ENCODE results near the gene ZNF181. TPM values are rescaled to one million over a fixed set of nuclear protein-coding genes. Genes with fewer than 3 reads are reported as not detected.

Gene ZNF181
- total RNA-seq, 2 donors from 2014 or later: 5.7 to 7.7 TPM

Other genes with a start within 250 kb of the ZNF181 start
- gene SCGB2B2, start 57.1 kb upstream of the ZNF181 start, total RNA-seq: 1 to 10 TPM; 1.4 to 1.6 TPM
- gene ZNF302, start 56.6 kb upstream of the ZNF181 start, total RNA-seq: 10 to 100 TPM; 20.7 to 25.5 TPM
- gene ZNF599, start 39.0 kb downstream of the ZNF181 start, total RNA-seq: 1 to 10 TPM; 5.2 to 5.3 TPM
- gene ZNF30, start 192.7 kb downstream of the ZNF181 start, total RNA-seq: 1 to 10 TPM; 4.6 to 8.5 TPM
- gene ZNF792, start 230.0 kb downstream of the ZNF181 start, total RNA-seq: 1 to 10 TPM; 8.3 to 9.1 TPM